Colonic mucosa (tissue), 4 donors: ENCODE data around the gene MRO. TPM values are rescaled to one million over a fixed set of nuclear protein-coding genes. Genes with fewer than 3 reads are reported as not detected.
"Not testable (repeated sequence)": the region's sequence is repeated elsewhere in the genome, so short reads cannot be mapped to it uniquely, and the experiment has no call there.

Experiments used
- DNase-seq: peaks from one replicate; pipeline ENCODE4 v3.0.0-alpha.2; 2020
- H3K27ac ChIP-seq: fragments of 200-600 bp; one replicate; pipeline ENCODE4 v1.8.0; 2021
- H3K27me3 ChIP-seq: fragments of 200-600 bp; one replicate; pipeline ENCODE4 v1.8.0; 2021
- H3K36me3 ChIP-seq: fragments of 200-600 bp; one replicate; pipeline ENCODE4 v1.8.0; 2021
- H3K4me1 ChIP-seq: fragments of 200-600 bp; one replicate; pipeline ENCODE4 v1.8.0; 2021; ENCODE audit warnings: mild to moderate bottlenecking
- H3K4me3 ChIP-seq: fragments of 200-600 bp; one replicate; pipeline ENCODE4 v1.8.0; 2021
- H3K9ac ChIP-seq, 2 donors: one replicate each; pipeline ENCODE4 v1.7.0; 2013; ENCODE audit warnings: control low read depth in 2 of 2, low read depth in 2 of 2, low read length in 2 of 2
- H3K9me3 ChIP-seq: fragments of 200-600 bp; one replicate; pipeline ENCODE4 v1.8.0; 2021
- intact Hi-C: fragments of 100-400 bp; cut with DNase I; formaldehyde crosslinking; loops from one replicate; pipeline ENCODE4 v1.14.1; 2022
- total RNA-seq, 2 donors: library from RNA; stranded (reverse); fragmentation: NEBNext Ultra II Directional in 1 of 2; extraction: Animal tissue kit (Norgen Biotek cat#: 25700) in 1 of 2; gene quantifications; one replicate each; pipeline ENCODE4 v1.2.1, GENCODE V29; 2021
- TF ChIP-seq, protein P1 (sequence below): fragments of 200-600 bp; IDR thresholded peaks from one replicate; pipeline ENCODE4 v1.8.0; 2022; ENCODE audit warnings: antibody characterized with exemption, mild to moderate bottlenecking
- donor health status: healthy.
- donor health status: DM: no; HTN: no; CAD: no.
- donor health status: DM: no; HTN: no; CAD: no.

Gene MRO
- total RNA-seq, 2 donors from 2014 or later = 0.05 to 0.21 TPM

- intact Hi-C loops = no loop called here
- H3K36me3 ChIP-seq = no peaks in the 10 kb centered on the region
- no peaks in the 10 kb centered on the region for H3K9me3 ChIP-seq
- TF ChIP-seq, protein P1, sequence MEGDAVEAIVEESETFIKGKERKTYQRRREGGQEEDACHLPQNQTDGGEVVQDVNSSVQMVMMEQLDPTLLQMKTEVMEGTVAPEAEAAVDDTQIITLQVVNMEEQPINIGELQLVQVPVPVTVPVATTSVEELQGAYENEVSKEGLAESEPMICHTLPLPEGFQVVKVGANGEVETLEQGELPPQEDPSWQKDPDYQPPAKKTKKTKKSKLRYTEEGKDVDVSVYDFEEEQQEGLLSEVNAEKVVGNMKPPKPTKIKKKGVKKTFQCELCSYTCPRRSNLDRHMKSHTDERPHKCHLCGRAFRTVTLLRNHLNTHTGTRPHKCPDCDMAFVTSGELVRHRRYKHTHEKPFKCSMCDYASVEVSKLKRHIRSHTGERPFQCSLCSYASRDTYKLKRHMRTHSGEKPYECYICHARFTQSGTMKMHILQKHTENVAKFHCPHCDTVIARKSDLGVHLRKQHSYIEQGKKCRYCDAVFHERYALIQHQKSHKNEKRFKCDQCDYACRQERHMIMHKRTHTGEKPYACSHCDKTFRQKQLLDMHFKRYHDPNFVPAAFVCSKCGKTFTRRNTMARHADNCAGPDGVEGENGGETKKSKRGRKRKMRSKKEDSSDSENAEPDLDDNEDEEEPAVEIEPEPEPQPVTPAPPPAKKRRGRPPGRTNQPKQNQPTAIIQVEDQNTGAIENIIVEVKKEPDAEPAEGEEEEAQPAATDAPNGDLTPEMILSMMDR = no peak
- no peak overlapping the region for H3K9ac ChIP-seq
- no peaks in the 10 kb centered on the region for H3K4me1 ChIP-seq
- no peak overlapping the region for H3K4me3 ChIP-seq
- no peak overlapping the region for H3K27ac ChIP-seq
- no peak for DNase-seq
- no peaks in the 10 kb centered on the region for H3K27me3 ChIP-seq
Measured at GRCh38 chr18:50844960-50845359, 25.1 kb upstream of the MRO start.

DNA sequence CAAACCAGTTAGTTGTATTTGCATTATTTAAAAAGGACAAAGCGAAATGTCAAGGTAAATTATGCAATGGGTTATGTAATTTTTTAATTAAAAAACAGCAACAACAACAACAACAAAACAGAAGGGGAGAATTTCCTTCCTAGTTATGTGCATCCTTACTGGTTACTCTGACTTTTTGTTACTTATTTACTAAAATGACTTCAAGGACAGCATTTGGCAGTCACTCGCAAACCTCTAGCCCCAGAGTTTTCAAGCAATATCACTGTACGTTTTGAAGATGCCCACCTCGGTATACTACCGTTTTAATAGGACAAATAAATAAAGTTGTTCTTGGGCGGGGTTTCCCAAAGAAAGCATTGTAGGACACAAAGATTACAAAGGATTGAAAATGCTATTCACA, 24.7 kb upstream of the MRO start:
- DNase-seq = no peak
- H3K36me3 ChIP-seq = no peaks in the 10 kb centered on the region
- TF ChIP-seq, protein P1 = no peak
- H3K9me3 ChIP-seq = no peaks in the 10 kb centered on the region
- no peak overlapping the region for H3K27ac ChIP-seq
- H3K9ac ChIP-seq = no peak overlapping the region
- H3K27me3 ChIP-seq = no peaks in the 10 kb centered on the region
- H3K4me1 ChIP-seq = no peaks in the 10 kb centered on the region
- intact Hi-C loops = no loop called here
- no peak overlapping the region for H3K4me3 ChIP-seq

DNA sequence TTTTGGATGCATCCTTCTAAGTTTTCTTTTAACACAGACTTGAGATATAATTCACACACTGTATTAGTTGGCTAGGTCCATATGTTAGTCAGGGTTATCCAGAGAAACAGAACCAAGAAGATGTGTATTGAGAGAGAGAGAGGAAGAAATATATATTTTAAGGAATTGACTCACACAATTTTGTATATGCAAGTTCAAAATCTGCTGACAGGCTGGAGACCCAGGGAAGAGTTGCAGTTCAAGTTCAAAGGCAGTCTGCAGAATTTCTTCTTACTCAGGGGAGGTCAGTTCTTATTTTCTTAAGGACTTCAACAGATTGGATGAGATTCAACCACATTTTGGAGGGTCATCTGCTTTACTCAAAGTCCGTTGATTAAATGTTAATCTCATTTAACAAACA, 23.0 kb upstream of the MRO start:
- intact Hi-C loops = no loop called here
- H3K4me3 ChIP-seq = no peak overlapping the region
- no peaks in the 10 kb centered on the region for H3K36me3 ChIP-seq

DNA sequence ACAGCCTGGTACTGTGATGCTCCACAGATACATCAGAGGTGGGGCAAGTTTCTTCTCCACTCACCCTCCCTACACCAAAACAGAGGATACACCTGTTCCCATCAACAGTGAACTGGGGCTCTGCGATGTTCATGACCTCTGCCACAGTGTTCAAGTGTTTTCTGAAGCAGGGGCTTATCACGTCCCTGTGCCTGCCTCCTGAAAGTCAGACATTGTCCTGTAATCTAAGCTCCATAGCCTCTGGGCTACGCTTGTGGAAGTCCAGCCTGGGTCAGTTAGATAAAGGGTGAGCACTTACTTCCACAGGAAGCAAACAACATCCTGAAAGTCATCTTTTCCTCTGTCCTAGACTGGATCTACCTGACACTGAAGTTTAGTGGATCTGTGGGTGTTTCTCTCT, 20.2 kb upstream of the MRO start:
- Histone ChIP-seq H3K27ac (no peak overlapping the region), H3K4me3 (no peak overlapping the region), H3K27me3 (no peaks in the 10 kb centered on the region), H3K9ac (no peak overlapping the region), H3K36me3 (no peaks in the 10 kb centered on the region), H3K4me1 (no peaks in the 10 kb centered on the region), H3K9me3 (no peaks in the 10 kb centered on the region)
- intact Hi-C loops = no loop called here
- no peak for DNase-seq
- TF ChIP-seq, protein P1 = no peak

More for the DNA sequence above, 23.0 kb upstream of the MRO start:
- TF ChIP-seq, protein P1 = no peak
- no peak overlapping the region for H3K9ac ChIP-seq
- no peaks in the 10 kb centered on the region for H3K9me3 ChIP-seq
- H3K4me1 ChIP-seq = no peaks in the 10 kb centered on the region
- no peaks in the 10 kb centered on the region for H3K27me3 ChIP-seq
- H3K27ac ChIP-seq = no peak overlapping the region
- no peak for DNase-seq

DNA sequence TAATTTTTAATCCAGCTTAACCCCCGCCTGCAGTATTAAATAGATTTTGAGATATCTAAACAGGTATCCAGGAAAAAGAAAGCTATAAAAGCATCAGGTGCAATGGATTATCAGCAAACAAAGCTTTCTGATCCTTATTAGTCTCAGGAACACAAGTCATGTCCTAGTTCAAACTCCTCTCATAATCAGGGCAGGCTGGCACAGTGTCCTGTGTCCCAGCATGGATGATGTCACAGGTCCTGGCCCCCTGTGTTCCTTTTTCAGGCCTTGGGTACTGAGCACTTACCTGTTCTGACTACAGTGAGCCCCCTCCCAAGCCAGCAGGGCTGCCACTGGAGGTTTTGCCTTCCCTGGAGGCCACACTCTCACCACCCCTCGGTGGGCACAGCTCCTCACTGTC, 19.5 kb upstream of the MRO start:
- no peaks in the 10 kb centered on the region for H3K27me3 ChIP-seq
- no peaks in the 10 kb centered on the region for H3K36me3 ChIP-seq
- no peak overlapping the region for H3K27ac ChIP-seq
- intact Hi-C loops = no loop called here
- no peak for DNase-seq
- no peaks in the 10 kb centered on the region for H3K9me3 ChIP-seq
- H3K4me1 ChIP-seq = no peaks in the 10 kb centered on the region
- TF ChIP-seq, protein P1 = no peak
- no peak overlapping the region for H3K9ac ChIP-seq
- no peak overlapping the region for H3K4me3 ChIP-seq

- H3K9me3 ChIP-seq = no peaks in the 10 kb centered on the region
- H3K27me3 ChIP-seq = no peaks in the 10 kb centered on the region
- no peak for DNase-seq
- H3K9ac ChIP-seq = no peak overlapping the region
- H3K4me3 ChIP-seq = no peak overlapping the region
- intact Hi-C loops = no loop called here
- H3K36me3 ChIP-seq = no peaks in the 10 kb centered on the region
- H3K27ac ChIP-seq = no peak overlapping the region
- H3K4me1 ChIP-seq = no peaks in the 10 kb centered on the region
- TF ChIP-seq, protein P1 = no peak
Measured at GRCh38 chr18:50836521-50836957, 16.7 kb upstream of the MRO start.

DNA sequence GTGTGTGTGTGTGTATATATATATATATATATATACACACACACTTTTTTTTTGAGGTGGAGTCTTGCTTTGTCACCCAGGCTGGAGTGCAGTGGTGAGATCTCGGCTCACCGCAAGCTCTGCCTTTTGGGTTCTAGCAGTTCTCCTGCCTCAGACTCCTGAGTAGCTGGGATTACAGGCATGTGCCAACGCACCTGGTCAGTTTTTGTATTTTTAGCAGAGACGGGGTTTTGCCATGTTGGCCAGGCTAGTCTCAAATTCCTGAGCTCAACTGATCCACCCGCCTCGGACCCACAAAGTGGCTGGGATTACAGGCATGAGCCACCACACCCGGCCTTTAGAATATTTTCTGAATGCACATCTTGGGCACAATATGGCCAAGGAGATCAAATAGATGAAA, 13.7 kb upstream of the MRO start:
- H3K9ac ChIP-seq, H3K27me3 ChIP-seq, H3K36me3 ChIP-seq, H3K27ac ChIP-seq, H3K4me1 ChIP-seq, DNase-seq, H3K4me3 ChIP-seq, intact Hi-C loops, H3K9me3 ChIP-seq: not testable (repeated sequence)
